Head of caudate nucleus (tissue), 42 donors: ENCODE data around the gene FGFR2.

Experiments used
- DNase-seq, 42 donors: peaks; one replicate each; pipeline versions ENCODE4 v3.0.0 to v3.0.0-alpha.2; 2020 to 2021; ENCODE audit warnings: mixed read lengths in 7 of 42
- intact Hi-C: fragments of 100-400 bp; cut with DNase I; formaldehyde crosslinking; loops from one replicate; pipeline ENCODE4 v1.15.0; 2022

Gene FGFR2

GRCh38 chr10:121613456-121613855 lies 15.2 kb upstream of the FGFR2 start:
- DNase-seq = no peak
- intact Hi-C loops = no loop called here

DNA sequence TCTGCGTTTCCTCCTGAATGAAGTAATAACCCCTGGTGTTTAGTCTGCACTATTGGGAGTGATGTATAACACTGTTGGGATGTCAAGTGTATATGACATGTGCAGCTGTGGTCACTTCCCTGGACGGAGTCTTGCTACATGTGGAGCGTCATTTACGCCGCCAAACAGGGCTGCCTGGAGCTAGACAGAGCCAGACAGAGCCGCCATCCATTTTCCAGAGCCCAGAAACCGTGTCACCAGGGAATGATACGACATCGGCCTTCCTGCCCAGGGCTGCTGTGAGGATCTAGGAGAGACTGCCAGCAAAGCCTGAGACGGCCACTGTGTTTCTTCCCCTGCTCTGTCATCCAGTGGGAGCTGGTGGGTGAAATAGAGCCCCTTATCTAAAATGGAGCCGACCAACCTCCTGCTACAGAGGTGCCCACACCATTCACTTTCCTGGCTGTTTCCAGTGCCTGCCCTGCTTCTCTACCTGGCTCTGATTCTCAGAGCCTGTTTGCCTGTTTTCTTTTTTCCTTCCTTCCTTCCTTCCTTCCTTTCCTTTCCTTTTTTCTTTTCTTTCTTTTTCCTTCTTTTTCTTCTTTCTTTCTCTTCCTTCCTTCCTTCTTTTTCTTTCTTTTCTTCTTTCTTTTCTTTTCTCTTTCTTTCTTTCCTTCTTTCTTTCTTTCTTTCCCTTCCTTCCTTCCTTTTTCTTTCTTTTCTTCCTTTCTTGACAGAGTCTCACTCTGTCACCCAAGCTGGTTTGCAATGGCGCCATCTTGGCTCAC lies 13.3 kb upstream of the FGFR2 start:
- intact Hi-C loops = no loop called here
- DNase-seq = no peak

DNA sequence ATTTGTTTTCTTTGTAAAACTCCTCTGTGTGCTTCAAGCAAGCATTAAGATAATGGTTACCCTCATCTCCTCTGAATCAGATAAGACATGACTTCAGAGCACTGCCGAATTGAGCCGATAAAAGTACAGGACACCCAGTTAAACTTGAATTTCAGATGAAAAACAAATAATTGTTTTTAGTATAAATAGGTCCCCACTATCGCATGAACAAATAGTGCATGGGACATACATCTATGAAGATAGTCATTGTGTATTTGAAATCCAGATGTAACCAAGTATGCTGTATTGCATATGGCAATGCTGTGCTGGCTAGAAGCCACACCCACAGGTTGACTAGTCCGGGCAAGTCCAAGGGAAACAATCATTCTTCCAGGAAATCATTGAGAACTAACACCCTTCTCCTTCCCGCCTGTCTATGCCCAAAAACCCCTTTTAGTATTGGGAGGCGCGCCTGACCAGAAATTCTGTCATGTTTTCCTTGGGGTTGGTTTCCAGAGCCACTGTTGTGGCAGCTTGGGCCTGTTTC lies 12.6 kb upstream of the FGFR2 start:
- no peak for DNase-seq
- intact Hi-C loops = no loop called here

GRCh38 chr10:121609426-121610380 lies 11.5 kb upstream of the FGFR2 start:
- intact Hi-C loops = loop anchor here (10.0 kb wide), 1 partner anchor 125 kb away; no protein-coding TSS in a partner anchor
- peak in 5 of 42 donors; percentile 48 to 69 (median 56) for DNase-seq

DNA sequence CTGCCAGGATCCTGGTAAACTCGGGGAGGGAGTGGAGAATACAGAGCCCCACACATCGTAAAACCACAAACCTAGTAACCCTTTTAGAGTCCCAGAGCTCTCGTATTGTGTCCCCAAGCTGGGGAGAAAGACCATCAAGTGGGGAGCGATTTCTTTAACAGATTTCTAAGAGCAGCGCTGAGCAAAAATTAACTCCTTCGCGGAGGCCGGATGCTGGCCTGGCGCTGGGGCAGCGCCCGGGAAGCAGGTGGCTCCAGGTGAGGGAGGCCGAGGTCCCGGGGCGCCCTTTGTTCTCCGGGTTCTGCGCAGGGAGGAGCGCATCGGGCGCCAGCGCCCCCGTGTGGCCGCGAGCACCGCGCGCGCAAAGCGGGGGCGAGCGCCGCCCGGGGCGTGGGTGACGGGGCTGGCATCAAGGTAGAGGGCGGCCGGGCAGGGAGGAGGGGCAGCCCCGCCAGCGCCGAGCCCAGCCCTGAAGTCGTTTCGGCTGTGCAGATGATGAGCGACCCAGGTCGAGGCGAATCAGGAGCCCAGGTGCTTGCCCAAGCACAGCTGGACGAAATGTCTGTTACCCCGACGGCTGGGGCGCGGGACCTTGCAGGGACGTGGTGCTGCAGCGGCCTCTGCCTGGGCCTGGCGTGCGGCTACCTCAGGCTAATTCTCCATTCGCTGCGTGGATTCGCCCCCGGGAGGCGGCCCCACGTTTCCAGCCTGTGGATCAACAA lies 10.4 kb upstream of the FGFR2 start:
- peak in 38 of 42 donors; percentile 40 to 87 (median 71) for DNase-seq
- intact Hi-C loops = loop anchor here (10.0 kb wide), 1 partner anchor 126 kb away; no protein-coding TSS in a partner anchor

GRCh38 chr10:121607310-121608055 lies 9.2 kb upstream of the FGFR2 start:
- intact Hi-C loops = loop anchor here (10.0 kb wide), 1 partner anchor 127 kb away; no protein-coding TSS in a partner anchor
- no peak for DNase-seq

DNA sequence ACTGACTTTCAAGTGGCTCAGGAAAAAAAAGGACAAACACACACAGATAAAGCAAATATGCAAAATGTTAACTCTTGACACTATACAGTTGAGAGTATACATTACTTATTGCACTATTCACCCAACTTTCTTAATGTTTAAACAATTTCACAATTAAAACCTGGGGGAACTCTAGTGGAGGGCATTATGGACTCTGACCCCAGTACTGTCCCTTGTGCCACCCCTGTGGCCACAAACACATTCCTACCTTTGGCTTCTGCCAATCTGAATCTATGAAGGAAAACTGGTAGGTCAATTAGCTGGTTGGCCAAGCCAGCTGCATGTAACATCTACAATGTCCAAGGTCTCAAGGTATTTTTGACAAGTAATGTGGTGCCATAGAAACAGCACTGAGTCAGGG lies 7.5 kb upstream of the FGFR2 start:
- intact Hi-C loops = loop anchor here (10.0 kb wide), 1 partner anchor 129 kb away; no protein-coding TSS in a partner anchor
- DNase-seq = no peak

- intact Hi-C loops = loop anchor here (10.0 kb wide), 1 partner anchor 133 kb away; no protein-coding TSS in a partner anchor
- DNase-seq = no peak
Observed at GRCh38 chr10:121601458-121601857, 3.2 kb upstream of the FGFR2 start.

GRCh38 chr10:121600611-121601010 lies 2.4 kb upstream of the FGFR2 start:
- intact Hi-C loops = loop anchor here (10.0 kb wide), 1 partner anchor 134 kb away; no protein-coding TSS in a partner anchor
- no peak for DNase-seq

- DNase-seq = no peak
- intact Hi-C loops = loop anchor here (5.0 to 10.0 kb wide), 4 partner anchors 68 to 653 kb away; no protein-coding TSS in a partner anchor
Observed at GRCh38 chr10:121599947-121600346, 1.7 kb upstream of the FGFR2 start.

GRCh38 chr10:121597504-121598262 lies 561 bp downstream of the FGFR2 start:
- peak in 18 of 42 donors; percentile 25 to 69 (median 42) for DNase-seq
- intact Hi-C loops = loop anchor here (5.0 to 10.0 kb wide), 3 partner anchors 65 to 650 kb away; no protein-coding TSS in a partner anchor

DNA sequence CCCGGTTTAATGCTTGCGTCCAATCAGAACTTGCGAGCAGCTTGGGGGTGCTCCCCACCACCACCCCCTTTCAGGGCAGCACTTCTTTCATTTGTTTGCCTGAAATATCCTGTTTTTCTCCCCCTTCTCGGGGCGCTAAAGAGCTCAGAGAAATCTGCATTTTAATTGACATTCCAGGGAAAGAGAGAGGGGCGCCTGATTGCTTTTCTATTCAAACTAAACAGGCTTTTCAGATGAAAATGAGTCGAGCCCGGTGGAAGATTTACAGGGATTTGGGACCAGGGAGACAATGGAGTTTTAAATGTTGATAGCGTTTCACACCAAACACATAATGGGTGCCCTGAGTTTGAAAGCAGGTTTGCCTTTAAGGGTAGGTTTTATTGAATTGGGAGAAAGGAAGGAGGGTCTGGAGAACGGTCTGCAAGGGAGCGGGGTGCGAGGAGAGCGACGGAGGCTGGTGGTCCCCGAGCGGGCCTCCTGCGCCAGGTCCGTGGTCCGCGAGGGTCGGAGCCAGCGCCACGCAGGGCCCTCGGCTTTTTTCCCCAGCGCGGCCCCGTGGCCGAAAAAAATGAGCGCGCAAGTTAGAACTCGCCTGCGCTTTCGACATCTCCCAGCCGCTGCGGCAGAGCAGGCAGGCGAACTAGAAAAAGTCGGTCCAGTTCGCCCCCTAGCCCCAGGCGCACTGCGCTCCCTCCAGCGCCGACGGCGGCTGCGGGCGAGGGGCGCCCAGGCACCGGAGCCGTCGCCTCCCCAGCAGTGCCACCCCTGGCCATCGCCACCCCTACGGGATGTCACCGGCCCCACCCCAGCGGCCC lies 1.3 kb downstream of the FGFR2 start:
- DNase-seq = peak; percentile 55 to 90 (median 78)
- intact Hi-C loops = loop anchor here (5.0 to 10.0 kb wide), 3 partner anchors 65 to 650 kb away; no protein-coding TSS in a partner anchor

- intact Hi-C loops = loop anchor here (5.0 to 10.0 kb wide), 3 partner anchors 64 to 649 kb away; no protein-coding TSS in a partner anchor
Observed at GRCh38 chr10:121595806-121596688, 2.2 kb downstream of the FGFR2 start.

GRCh38 chr10:121595351-121595805 lies 2.9 kb downstream of the FGFR2 start:
- peak in 3 of 42 donors; percentile 11 to 34 (median 14) for DNase-seq
- intact Hi-C loops = loop anchor here (5.0 to 10.0 kb wide), 3 partner anchors 63 to 648 kb away; no protein-coding TSS in a partner anchor

More at GRCh38 chr10:121595806-121596688, 2.2 kb downstream of the FGFR2 start:
- DNase-seq = peak; percentile 56 to 88 (median 75)
